ENCODE measurements around the gene KCNC3.
A peak's percentile ranks its signal among the peaks of the same experiment; 100 is the strongest.
"Not testable (repeated sequence)": the region's sequence is repeated elsewhere in the genome, so short reads cannot be mapped to it uniquely, and the experiment has no call there.

Gene KCNC3

DNA sequence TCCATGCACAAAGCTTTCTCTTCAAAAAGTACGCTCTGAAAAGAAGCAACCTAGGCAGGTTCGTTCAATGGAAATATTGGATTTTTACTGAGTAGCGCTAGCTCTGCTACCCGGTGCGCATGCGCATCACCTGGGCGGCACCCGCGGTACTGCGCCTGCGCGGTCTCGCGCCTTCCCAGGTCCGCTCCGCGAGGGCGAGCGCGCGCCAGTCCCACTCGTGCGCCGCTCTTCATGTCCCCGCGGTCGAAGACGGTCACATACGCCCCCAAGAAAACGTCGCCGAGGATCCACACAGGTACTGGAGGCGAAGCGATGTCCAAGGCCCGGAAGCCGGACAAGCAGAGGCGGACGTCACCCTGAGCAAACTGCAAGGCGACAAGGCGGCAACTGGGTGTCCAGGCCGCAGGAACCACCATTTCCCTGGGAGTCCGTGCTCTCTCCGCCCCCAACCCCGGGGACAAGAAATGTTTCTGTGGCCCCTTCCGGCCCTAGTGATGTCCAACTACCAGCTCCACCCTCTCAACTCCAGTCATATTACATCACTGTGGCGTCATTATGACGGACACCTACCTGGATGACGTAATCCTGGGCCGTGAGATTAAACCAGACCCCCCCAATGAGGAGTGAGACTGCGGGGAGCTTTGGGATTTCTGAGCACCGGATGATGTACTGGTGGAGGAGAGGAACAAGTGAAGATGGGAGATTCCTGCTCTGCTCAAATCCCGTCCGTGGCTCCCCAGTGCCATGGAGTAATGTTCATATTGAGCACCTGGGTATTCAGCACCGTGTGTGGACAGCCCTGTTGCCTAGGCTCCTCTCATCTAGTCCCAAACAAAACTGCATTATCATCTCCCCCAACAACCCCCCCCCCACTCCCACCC, 4.8 kb upstream of the KCNC3 start:
- Histone ChIP-seq H3K4me1 (ENCODE audit: control insufficient read depth, insufficient read depth, low read length) (no peaks in the 10 kb centered on the region), H3K4me3 (ENCODE audit: insufficient read depth, low read depth, low read length) (peak overlapping the region; percentile 63)

DNA sequence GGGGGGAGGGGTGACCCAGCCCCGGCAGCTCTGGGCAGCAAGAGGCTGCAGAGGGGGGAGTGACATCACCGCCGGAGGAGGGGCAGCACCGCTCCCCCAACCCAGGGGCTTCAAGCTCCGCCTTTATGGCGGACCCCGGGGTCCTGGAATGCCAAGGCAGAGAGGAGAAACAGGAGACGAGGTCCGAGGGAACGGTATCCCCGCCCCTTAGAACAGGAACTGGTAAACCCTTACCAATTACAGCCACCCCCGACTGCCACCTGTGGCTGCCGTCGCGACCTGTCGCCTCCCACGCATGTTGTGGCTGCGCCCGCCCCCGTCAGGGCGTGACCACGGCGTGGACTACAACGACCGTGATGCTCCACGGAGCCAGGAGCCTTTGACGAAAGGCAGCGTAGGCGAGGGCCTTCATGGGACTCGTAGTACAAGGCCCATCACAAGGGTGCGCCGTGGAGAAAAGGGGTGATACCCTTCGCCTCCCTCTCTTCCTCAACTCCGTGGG, 4.1 kb upstream of the KCNC3 start:
- H3K27me3 ChIP-seq (ENCODE audit: control insufficient read depth, insufficient read depth, low read length, poor library complexity, severe bottlenecking): peaks cover 15% of the 10 kb centered on the region
- no peaks in the 10 kb centered on the region for H3K4me1 ChIP-seq (ENCODE audit: control insufficient read depth, insufficient read depth, low read length)
- H3K36me3 ChIP-seq (ENCODE audit: control insufficient read depth, insufficient read depth, low read length): no peaks in the 10 kb centered on the region
- H3K4me3 ChIP-seq (ENCODE audit: insufficient read depth, low read depth, low read length): peak overlapping the region; percentile 63
- H3K9me3 ChIP-seq (ENCODE audit: control insufficient read depth, low read length): no peaks in the 10 kb centered on the region
- 37 to 38% methylated on average over 34 of the region's 34 CpGs for WGBS, 2 experiments
- H3K27ac ChIP-seq (ENCODE audit: insufficient read depth, low read depth, low read length, poor library complexity, severe bottlenecking): peak overlapping the region; percentile 93

More for the DNA sequence above, 4.8 kb upstream of the KCNC3 start:
- 45 to 48% methylated on average over 54 of the region's 54 CpGs for WGBS, 2 experiments
- Histone ChIP-seq H3K9me3 (ENCODE audit: control insufficient read depth, low read length) (no peaks in the 10 kb centered on the region), H3K27me3 (ENCODE audit: control insufficient read depth, insufficient read depth, low read length, poor library complexity, severe bottlenecking) (peaks cover 11% of the 10 kb centered on the region), H3K27ac (ENCODE audit: insufficient read depth, low read depth, low read length, poor library complexity, severe bottlenecking) (peak overlapping the region; percentile 93), H3K36me3 (ENCODE audit: control insufficient read depth, insufficient read depth, low read length) (no peaks in the 10 kb centered on the region)

DNA sequence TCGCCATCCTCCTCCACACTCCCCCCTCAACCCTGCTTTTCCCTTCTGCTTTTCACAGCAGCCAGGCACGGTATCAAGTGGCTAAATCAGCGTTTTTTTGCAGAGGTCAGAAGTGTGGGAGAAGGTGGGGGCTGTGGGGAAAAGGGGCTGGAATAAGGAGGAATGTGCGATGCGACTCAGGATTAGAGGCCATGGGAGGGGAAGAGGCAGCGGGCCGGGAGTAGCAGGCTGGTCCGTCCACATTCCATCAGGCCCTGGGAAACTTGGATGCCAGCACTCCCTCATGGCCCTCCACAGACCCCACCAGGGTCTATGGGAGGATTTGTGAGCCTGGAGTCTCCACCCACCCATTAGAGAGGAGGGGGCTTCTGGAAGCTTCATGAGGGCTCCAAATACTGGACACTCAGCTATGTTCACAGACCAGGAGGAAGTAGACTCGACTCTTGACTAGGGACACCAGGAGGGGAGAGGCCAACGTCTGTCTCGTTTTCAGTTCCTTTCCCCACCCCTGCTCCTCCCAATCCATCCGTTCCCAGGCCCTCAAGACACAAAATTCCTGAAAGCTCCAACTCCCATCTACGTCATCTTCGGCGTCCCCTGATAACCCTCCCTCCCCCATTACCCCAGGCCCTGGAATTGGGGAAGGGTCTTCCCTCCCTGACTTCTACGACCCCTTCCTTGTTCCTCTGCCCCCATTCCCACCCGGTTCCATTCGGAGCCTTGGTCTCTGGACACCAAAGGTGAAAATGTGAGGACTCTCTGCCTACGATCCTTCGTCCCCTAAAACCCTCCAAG, 3.3 kb upstream of the KCNC3 start:
- Histone ChIP-seq H3K4me3 (ENCODE audit: insufficient read depth, low read depth, low read length) (peak overlapping the region; percentile 63), H3K9me3 (ENCODE audit: control insufficient read depth, low read length) (no peaks in the 10 kb centered on the region), H3K27me3 (ENCODE audit: control insufficient read depth, insufficient read depth, low read length, poor library complexity, severe bottlenecking) (peaks cover 23% of the 10 kb centered on the region), H3K36me3 (ENCODE audit: control insufficient read depth, insufficient read depth, low read length) (no peaks in the 10 kb centered on the region), H3K27ac (ENCODE audit: insufficient read depth, low read depth, low read length, poor library complexity, severe bottlenecking) (peak overlapping the region; percentile 93), H3K4me1 (ENCODE audit: control insufficient read depth, insufficient read depth, low read length) (no peaks in the 10 kb centered on the region)
- 34 to 40% methylated on average over 19 to 20 of the region's 20 CpGs for WGBS, 2 experiments

DNA sequence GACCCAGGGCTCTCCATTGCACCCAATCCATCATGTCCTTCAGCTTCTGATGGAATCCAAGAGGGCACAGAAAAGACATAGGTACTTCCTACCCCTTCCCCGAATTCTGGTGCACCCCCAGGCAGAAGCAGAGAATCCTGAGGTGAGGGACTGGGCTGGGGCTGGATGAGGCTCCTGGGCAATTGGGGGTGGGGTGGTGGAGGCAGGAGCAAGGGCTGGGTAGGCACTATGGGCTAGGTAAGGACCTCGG, 2.7 kb upstream of the KCNC3 start:
- WGBS, 2 experiments: 43 to 57% methylated on average over 1 to 2 of the region's 2 CpGs

DNA sequence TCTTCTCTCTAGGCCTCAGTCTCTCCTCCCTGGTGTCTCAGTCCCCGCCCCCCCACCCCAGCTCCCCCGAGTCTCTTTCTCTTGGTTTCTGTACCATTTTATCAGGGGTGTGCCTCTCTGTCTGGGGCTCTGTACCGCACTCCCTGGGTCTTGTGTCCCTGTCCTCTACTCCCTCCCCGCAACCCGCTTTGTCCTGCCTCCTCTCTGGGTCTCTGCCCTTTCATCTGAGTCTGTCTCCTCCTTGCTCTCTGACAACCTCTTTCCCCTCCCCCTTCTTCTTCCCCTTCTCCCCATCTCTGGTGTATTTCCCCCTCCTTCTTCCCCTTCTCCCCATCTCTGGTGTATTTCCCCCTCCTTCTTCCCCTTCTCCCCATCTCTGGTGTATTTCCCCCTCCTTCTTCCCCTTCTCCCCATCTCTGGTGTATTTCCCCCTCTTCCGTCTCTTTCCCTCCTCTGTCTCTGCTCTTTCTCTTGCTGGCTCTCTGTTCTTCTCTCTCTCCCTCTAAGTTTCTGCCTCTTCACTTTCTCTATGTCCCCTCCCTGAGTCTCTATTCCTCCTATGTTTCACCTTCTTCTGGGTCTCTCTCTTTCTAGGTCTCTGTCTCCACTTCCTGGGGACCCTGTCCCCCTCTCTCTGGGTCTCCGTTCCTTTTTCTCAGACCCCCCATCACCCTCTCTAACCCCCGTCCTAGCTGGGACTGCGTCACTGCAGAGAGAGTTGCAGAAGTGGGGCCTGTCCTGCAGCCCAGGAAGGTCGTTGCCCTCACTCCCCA, 2.2 kb upstream of the KCNC3 start:
- Histone ChIP-seq H3K9me3 (ENCODE audit: control insufficient read depth, low read length) (no peaks in the 10 kb centered on the region), H3K4me3 (ENCODE audit: insufficient read depth, low read depth, low read length) (peak overlapping the region; percentile 63), H3K36me3 (ENCODE audit: control insufficient read depth, insufficient read depth, low read length) (no peaks in the 10 kb centered on the region), H3K27ac (ENCODE audit: insufficient read depth, low read depth, low read length, poor library complexity, severe bottlenecking) (no peak overlapping the region), H3K27me3 (ENCODE audit: control insufficient read depth, insufficient read depth, low read length, poor library complexity, severe bottlenecking) (peaks cover 33% of the 10 kb centered on the region), H3K4me1 (ENCODE audit: control insufficient read depth, insufficient read depth, low read length) (no peaks in the 10 kb centered on the region)
- WGBS, 2 experiments: 30 to 32% methylated on average over 10 of the region's 10 CpGs

More for the DNA sequence above, 2.7 kb upstream of the KCNC3 start:
- Histone ChIP-seq H3K27me3 (ENCODE audit: control insufficient read depth, insufficient read depth, low read length, poor library complexity, severe bottlenecking) (peaks cover 28% of the 10 kb centered on the region), H3K4me1 (ENCODE audit: control insufficient read depth, insufficient read depth, low read length) (no peaks in the 10 kb centered on the region), H3K9me3 (ENCODE audit: control insufficient read depth, low read length) (no peaks in the 10 kb centered on the region), H3K36me3 (ENCODE audit: control insufficient read depth, insufficient read depth, low read length) (no peaks in the 10 kb centered on the region), H3K4me3 (ENCODE audit: insufficient read depth, low read depth, low read length) (peak overlapping the region; percentile 63), H3K27ac (ENCODE audit: insufficient read depth, low read depth, low read length, poor library complexity, severe bottlenecking) (peak overlapping the region; percentile 93)

DNA sequence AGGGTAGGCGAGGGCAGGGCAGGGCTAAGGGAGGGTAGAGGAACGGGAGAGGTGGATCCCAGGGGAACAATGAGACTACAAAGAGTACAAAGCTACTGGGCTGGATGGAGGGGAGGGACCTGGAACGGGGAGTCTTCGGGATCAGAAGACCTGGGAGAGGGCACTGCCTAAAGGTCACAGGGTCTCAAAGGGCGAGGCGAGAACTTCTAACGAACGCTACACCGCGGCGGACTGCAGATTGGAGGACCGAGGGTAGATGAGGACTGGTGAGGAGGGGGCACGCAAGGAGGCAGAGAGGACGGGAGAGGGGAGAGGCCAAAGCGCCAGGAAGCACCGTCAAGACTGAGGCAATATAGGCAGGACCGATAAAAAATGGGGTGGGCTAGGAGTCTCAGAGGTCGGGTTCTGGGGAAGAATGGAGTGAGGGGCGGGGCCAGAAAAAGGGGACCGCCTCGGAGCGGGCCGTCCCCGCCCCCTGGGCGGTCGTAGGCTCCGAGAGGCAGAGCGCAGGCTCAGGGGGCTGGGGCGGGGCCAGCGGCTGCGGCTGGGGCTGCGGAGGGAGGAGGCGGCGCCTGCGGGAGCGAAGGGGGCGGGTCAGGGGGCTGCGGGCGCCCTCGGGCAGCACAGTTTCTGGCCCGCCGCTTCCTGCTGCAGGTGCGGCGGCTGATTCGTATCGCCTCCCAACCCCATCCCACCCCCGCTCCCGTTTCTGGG, 1.3 kb upstream of the KCNC3 start:
- H3K9me3 ChIP-seq (ENCODE audit: control insufficient read depth, low read length): no peaks in the 10 kb centered on the region
- H3K27ac ChIP-seq (ENCODE audit: insufficient read depth, low read depth, low read length, poor library complexity, severe bottlenecking): peak overlapping the region; percentile 89
- H3K4me1 ChIP-seq (ENCODE audit: control insufficient read depth, insufficient read depth, low read length): no peaks in the 10 kb centered on the region
- H3K36me3 ChIP-seq (ENCODE audit: control insufficient read depth, insufficient read depth, low read length): no peaks in the 10 kb centered on the region
- peaks cover 39% of the 10 kb centered on the region for H3K27me3 ChIP-seq (ENCODE audit: control insufficient read depth, insufficient read depth, low read length, poor library complexity, severe bottlenecking)
- H3K4me3 ChIP-seq (ENCODE audit: insufficient read depth, low read depth, low read length): peak overlapping the region; percentile 63
- 21 to 22% methylated on average over 48 of the region's 48 CpGs for WGBS, 2 experiments

DNA sequence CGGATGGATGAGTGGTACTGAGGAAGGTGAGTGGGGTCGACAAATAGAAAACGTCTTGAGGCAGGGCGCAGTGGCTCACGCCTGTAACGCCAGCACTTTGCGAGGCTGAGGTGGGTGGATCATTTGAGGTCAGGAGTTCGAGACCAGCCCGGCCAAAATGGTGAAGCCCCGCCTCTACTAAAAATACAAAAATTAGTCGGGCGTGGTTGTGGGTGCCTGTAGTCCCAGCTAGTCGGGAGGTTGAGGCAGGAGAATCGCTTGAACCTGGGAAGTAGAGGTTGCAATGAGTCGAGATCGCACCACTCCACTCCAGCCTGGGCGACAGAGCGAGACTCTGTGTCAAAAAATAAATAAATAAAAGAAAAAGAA, 733 bp upstream of the KCNC3 start:
- H3K4me1 ChIP-seq (ENCODE audit: control insufficient read depth, insufficient read depth, low read length); H3K9me3 ChIP-seq (ENCODE audit: control insufficient read depth, low read length); H3K36me3 ChIP-seq (ENCODE audit: control insufficient read depth, insufficient read depth, low read length): not testable (repeated sequence)
- Histone ChIP-seq H3K27me3 (ENCODE audit: control insufficient read depth, insufficient read depth, low read length, poor library complexity, severe bottlenecking) (peaks cover 39% of the 10 kb centered on the region), H3K27ac (ENCODE audit: insufficient read depth, low read depth, low read length, poor library complexity, severe bottlenecking) (peak overlapping the region; percentile 89), H3K4me3 (ENCODE audit: insufficient read depth, low read depth, low read length) (peak overlapping the region; percentile 63)
- 52 to 54% methylated on average over 18 of the region's 18 CpGs for WGBS, 2 experiments

DNA sequence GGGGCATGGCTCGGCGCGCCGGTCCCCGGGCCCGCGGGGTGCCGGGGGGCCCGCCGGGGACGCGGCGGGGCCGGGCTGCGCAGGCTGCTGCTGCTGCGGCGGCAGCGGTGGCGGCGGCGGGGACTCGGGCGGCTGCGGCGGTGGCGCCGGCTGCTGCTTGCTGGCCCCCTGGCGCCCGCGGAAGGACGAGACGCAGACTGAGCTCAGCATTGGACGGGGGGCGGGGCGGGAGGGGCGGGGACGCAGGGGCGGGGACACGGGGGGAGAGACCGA, 368 bp downstream of the KCNC3 start:
- peaks cover 4% of the 10 kb centered on the region for H3K4me1 ChIP-seq (ENCODE audit: control insufficient read depth, insufficient read depth, low read length)
- 28 to 29% methylated on average over 39 to 40 of the region's 40 CpGs for WGBS, 2 experiments
- H3K9me3 ChIP-seq (ENCODE audit: control insufficient read depth, low read length): no peaks in the 10 kb centered on the region
- H3K4me3 ChIP-seq (ENCODE audit: insufficient read depth, low read depth, low read length): no peak overlapping the region
- no peaks in the 10 kb centered on the region for H3K36me3 ChIP-seq (ENCODE audit: control insufficient read depth, insufficient read depth, low read length)
- no peak overlapping the region for H3K27ac ChIP-seq (ENCODE audit: insufficient read depth, low read depth, low read length, poor library complexity, severe bottlenecking)
- H3K27me3 ChIP-seq (ENCODE audit: control insufficient read depth, insufficient read depth, low read length, poor library complexity, severe bottlenecking): peaks cover 39% of the 10 kb centered on the region

DNA sequence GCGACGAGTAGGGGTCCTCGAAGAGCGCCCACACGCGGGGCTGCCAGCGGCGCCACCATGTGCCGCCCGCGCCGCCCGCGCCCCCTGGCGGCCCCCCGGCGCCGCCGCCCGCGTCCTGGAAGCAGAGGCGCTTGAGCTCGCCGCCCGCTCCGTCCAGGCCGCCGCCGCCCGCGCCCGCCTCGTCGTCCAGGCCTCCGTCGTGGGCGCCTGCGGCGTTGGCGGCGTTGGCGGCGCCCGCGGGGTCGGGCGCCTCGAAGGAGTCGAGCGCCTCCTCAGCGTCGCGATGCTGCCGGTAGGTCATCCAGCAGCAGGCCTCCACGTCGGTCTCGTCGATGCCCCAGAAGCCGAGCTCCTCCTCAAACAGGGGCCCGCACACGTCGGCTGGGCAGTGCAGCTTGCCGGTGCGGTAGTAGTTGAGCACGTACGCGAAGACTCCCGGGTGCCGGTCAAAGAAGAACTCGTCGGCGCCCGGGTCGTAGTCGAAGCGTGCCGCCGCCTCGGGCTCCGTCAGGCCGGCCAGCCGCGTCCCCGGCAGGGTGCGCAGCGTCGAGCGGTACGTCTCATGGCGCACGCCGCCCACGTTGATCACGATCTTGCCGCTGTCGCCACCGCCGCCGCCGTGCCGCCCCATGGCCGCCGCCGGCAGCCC, 829 bp downstream of the KCNC3 start:
- 32 to 40% methylated on average over 104 of the region's 104 CpGs for WGBS, 2 experiments
- Histone ChIP-seq H3K4me3 (ENCODE audit: insufficient read depth, low read depth, low read length) (peak overlapping the region; percentile 29), H3K9me3 (ENCODE audit: control insufficient read depth, low read length) (no peaks in the 10 kb centered on the region), H3K27me3 (ENCODE audit: control insufficient read depth, insufficient read depth, low read length, poor library complexity, severe bottlenecking) (peaks cover 39% of the 10 kb centered on the region), H3K36me3 (ENCODE audit: control insufficient read depth, insufficient read depth, low read length) (no peaks in the 10 kb centered on the region), H3K4me1 (ENCODE audit: control insufficient read depth, insufficient read depth, low read length) (peaks cover 4% of the 10 kb centered on the region), H3K27ac (ENCODE audit: insufficient read depth, low read depth, low read length, poor library complexity, severe bottlenecking) (no peak overlapping the region)
